Mesenteric fat pad (tissue), 1 donor: ENCODE measurements around the gene GHR. TPM values are rescaled to one million over a fixed set of nuclear protein-coding genes. Genes with fewer than 3 reads are reported as not detected.

ENCODE experiments used
- DNase-seq: peaks from one replicate; pipeline ENCODE4 v3.0.0-alpha.2; 2020; ENCODE audit warnings: low spot score
- total RNA-seq: library from RNA; stranded (reverse); fragmentation: NEBNext Ultra II Directional; extraction: Animal tissue kit (Norgen Biotek cat#: 25700); gene quantifications from one replicate; pipeline ENCODE4 v1.2.1, GENCODE V29; 2021
- donor health status: DM: yes; HTN: yes; CAD: no.

The GHR gene
- total RNA-seq, 1 donor from 2014 or later: 145 TPM

DNA sequence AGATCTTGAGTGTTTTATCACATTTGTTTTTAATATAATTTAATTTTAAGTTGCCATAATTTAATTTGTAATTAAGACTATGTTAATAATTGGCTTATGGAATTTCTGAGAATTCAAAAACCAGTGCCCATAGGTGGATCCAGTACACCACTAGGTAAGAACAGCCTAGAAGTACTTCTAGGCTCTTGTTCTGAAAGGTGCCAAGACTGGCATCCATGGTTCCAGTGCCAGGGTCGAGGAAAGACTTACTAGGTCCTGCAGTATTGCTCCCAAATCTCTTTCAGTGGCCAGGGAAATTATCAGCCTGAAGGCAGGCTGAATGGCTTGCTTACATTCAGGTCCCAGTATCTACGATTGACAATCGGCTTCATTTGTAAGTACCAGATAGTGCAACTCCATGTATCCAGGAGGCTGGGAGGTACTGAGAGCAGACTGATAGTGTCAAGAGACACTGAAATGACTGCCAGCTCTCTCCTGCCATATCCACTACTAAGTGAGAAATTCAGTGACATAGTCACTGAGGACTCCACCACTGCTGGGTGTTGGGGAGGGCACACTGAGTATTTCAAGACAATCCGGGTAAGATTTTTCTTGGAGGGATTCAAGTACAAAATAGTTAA is 174.2 kb downstream of the GHR start:
- DNase-seq: no peak

DNA sequence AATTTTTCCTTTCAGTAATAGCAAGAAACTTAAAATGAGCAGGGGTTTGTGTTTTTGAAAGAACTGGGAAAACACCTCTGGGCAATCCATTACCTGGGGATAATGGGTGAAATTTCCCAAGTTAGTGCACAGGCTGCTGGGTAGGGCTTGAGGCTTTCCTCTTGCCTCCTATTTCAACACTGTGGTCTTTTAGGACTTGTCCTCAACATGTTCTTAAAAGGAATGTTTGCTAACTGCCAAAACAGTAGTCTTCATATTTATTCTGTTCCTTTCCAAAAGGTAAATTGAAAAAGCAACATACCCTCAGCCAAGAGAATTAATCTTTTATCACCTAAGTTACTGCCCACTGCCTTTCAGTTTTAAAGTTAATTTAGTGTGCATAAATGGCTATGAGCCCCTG is 175.1 kb downstream of the GHR start:
- DNase-seq: no peak

DNA sequence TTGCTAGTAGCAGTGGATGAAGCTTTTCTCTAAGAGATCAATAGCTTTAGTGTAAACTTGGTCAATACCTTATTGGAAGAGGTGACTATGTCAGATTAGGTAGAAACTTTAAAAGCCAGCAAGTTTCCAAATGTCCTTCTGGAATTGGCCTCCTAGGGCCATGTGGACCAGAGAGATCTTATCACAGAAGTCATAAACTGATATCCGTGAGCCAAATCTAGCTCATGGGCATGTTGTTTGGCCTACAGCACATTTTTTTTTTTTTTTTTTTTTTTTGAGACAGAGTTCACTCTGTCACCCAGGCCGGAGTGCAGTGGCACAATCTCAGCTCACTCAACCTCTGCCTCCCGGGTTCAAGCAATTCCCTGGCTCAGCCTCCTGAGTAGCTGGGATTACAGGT is 175.9 kb downstream of the GHR start:
- DNase-seq: no peak

DNA sequence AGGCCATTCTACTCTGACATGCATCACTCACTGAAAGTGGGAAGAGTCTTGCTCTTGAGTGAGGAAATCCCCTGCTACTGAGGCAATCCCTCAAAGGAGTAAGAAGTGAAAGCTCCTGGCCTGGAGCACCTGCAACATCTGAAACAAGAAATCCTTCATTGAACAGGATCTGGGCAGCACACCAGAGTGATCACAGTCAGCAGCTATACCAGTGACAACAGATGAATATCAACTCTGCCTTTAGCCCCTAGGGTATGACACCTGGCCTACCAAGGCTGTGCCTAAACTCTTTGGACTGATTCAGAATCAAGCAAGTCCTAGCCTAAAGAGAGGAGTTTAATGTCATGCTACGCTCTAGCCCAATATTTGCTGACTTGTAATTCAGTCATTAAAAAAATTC is 177.2 kb downstream of the GHR start:
- no peak for DNase-seq

DNA sequence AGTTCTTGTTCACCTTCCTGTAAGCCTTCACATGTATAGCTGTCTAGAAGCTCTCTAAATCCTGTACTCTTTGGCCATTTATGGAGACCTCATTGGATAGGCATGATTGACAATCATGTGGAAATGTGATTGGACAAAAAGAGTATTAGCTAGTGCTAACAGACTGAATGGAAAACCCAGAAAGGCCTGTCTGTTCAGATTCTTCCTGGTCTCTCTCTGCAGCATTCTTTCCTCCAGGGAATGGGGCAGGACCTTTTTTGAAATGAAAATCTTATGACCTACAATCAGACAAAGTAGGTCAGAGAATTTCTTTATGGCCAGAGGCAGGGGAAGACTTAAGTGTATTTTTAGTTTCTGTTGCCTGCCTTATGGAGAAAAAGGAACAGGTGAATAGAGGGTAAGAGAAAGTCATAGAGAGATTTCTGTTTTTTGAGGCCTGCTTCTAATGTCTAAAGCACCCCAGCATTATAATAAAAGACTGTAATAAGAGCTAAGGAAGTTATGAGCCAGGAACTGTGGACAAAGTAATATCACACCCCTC is 181.0 kb downstream of the GHR start:
- DNase-seq: no peak

DNA sequence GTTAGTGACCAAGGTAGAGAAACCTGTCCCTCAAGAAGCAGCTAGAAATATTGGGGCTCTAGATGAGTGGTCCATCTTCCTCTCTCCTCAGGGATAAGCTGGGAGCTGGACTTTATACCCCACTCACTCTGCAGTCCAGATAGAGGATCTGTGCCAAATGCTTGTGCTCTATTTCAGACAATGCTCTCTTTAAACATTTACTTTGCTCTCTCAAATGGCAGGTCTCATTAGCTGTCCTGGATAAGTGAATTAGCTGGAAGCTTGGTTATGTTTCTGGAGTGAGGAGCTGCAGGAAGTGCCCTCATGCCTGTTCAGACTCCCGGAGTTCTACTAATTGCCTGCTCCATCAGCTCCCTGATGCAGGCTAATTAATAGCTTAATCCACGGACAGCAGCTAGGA is 182.3 kb downstream of the GHR start:
- DNase-seq: no peak

DNA sequence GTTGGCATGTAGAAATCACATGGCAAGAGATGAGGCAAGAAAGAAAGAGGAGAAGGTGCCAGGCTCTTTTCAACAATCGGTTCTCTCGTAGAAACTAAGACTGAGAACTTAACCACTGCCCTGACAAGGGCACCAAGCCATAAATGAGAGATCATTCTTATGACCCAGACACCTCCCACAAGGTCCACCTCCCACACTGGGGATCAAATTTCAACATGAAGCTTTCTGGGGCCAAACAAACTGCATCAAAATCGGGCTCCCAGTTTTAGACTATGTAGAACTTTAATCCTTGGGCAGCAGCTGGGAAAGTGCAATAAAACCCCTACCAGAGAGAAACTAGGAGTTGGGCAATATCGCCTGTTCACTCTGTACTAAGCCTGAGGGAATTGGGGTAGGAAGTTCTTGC is 183.2 kb downstream of the GHR start:
- DNase-seq: no peak

DNA sequence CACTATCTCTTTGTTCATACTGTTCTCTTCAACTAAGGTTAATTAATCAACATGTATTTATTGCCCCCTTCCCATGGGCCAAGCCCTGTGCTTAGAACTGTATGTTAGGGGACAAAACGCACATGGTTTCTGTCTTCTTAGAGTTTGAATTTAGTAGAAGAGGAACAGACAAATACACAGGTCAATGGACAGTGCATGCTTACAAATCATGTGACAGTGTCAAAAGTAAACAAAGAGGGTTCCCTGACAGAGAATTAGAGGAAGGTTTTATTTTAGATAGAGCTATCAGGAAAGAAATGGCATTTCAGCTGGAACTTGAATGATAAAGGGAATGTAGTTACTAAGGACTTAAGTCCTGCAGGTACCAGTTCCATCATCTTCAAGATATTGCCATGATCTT is 188.2 kb downstream of the GHR start:
- DNase-seq: no peak

DNA sequence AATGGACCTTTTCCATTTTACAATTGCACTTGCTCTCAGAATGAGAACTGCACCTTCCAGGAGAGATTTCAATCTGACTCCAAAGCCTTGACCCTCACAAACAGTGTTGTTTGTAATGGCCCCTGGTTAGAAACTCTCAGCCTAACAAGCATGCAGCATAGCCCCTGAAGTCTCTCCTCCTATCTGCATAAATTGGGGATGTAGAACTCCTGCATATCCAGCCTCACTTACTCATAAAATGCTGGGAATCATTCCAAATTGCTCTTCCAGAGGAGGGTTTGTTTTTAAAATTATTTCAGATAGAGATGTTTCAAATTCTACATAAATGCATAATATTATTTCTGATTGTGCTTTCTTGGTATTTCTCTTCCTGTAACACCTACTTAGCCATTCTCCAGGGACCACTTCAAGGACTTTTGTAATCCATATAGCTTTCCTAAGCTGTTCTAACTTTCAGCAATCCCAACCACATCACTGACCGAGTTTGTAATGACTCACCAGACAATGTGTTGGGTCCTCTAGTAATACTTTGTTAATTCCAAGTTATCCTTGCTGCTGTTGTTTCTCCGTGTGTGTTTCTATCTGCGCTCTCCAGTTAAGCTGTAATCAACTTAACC is 189.6 kb downstream of the GHR start:
- DNase-seq: no peak

DNA sequence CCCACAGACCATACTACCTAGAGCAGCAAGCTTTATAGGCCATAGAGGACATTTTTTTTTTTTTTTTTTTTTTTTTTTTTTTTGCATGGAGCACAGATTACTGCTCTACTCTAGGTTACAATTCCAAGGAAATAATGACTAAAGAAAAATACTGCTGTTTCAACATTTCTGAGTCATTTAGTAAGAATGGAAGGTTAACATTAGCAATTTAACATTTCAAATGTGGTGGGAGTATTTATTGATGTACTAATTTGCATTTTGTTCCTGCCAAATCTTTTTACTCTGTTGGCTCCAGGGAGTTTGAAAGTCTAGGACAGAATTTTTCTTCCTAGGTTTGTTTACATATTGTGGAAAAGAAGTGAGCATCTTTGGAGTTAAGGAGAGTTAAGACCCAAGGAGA is 191.3 kb downstream of the GHR start:
- DNase-seq: no peak

DNA sequence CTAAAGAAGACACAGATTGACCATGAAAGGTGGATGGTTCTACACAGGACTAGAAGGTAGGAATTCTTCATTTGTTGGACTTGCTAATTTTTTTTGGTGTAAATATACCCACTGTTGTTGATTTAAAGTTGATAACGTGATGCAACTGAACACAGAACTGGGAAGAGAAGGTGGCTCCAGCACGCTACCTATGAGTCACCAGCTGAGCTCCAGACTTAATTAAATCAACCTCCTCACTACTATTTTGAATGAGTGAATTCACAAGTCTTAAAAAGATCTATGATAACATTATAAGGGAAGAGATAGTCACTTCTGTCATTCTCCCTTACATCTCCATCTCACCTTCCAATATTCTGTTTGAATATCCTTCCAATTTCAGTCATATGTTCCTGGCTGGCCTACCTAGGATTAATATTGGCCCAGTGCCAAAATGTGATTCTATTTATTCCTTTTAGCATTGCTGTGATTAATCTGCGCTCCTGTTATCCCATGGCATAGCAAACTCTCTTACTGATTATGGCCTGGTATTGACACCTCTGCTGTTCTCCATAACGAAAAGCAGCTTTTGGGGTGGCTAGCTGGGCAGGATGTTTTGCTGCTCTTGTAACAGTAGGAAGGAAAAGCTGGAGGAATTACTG is 197.5 kb downstream of the GHR start:
- no peak for DNase-seq

DNA sequence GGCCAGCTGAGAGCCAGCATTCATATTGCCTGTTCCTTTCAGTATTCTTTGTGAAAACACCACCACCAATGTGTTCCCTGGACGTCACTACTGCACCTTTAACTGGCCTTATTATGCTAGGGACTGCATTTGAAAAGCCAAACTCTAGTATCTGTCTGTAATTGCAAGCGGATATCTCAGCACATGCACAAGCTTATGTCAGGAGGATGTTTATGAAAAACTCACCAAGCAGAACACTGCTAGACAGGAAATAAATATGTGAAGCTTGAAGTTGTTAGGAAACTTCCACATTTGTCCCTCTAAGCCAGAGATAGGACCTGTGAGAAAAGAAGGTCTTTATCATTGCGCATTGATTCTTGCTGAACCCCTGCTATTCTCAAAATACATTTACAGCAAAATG is 198.0 kb downstream of the GHR start:
- no peak for DNase-seq

DNA sequence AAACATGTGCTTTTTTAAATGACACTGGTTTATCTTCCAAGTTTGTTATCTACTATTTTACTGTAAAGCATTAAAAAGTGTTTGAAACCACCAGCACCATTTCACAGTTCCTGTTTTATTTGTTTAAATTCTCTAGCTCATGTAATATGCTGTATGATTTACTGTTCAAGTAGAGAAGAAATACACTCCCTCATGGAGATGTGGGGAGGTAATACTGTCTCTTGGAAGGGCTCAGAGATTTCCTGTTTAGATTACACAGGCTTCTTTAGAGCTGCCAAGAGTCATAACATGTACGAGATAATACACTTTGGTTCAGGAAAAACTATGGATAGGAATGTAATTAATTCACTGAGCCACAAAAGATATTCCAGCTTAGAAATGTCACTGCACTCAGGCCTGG is 198.4 kb downstream of the GHR start:
- DNase-seq: no peak

DNA sequence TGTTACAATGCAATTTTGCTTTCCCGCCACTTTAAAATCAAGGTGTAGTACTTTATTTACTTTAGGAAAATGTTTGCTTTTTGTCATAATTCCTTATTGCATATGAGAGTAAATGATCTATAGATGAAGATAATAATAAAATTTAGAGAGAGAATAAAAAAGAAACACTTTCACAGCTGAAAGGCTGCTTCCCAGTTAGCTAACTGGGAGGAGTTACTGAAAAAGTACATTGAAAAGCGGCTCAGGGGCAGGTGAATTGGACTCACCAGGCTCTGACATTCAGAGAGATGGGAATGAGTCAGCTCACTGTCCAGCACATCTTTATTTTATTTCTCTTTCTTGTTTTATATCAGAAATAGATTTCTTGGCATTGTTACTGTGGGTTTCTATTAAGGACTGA is 201.7 kb downstream of the GHR start:
- DNase-seq: no peak

DNA sequence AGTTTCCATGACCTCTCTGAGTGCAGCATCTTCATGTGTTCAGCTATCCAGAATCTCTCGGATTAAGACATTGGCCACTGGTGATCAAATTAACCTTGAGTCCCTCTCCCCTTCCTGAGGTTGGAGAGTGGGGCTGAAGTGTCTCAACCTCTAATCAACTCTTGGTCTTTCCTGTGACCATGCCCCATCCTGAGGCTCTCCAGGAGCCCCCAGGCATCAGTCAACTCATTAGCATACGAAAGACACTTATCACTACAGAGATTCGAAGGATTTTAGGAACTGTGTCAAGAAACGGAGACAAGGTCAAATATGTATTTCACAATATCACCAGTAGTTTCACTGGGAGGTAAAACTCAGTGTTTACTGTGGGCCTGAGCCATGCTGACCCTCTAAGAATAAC is 203.2 kb downstream of the GHR start:
- no peak for DNase-seq

DNA sequence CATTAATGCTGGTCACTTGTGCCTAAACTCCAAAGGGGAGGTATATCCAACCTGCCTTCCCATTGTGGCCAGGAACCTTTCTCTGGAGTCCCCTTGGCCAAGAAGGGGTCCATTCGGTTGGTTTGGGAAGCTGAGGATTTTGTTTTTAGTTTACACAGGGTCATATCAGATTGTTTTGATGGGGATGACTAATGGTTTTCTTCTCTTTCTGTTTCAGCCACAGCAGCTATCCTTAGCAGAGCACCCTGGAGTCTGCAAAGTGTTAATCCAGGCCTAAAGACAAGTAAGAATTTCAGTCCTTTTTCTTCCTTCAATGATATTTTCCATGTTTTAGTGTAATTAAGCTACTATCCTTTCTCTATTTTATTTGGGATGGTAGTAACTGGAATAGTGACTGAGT is 205.6 kb downstream of the GHR start:
- no peak for DNase-seq

DNA sequence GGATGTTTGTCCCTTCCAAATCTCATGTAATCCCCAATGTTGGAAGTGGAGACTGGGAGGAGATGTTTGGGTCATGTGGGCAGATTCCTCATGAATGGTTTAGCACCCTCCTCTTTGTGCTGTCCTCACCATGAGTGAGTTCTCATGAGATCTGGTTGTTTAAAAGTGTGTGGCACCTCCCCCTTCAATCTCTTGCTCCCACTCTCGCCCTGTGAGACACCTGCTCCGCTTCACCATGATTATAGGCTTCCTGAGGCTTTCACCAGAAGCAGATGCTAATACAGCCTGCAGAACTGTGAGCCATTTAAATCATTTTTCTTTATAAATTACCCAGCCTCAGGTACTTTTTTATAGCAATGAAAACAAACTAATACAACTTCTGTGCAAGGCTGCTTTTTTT is 206.0 kb downstream of the GHR start:
- no peak for DNase-seq

DNA sequence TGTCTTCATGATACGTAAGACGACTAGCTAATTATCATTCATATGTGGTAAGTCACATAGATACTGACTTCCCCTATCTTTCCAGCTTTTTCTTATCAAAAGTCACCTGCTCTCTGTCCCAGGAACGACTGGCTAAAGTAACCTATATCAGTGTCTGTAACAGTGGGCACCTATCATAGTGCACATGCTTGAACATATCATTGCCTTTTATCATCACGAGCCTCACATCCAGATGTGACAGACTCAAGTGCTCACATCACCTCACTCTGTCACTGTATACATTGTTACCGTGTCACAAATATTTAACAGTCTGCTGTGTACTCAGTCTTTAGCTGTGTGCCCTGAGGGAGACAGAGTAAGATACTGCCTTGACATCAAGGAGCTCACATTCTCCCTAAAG is 208.0 kb downstream of the GHR start:
- no peak for DNase-seq

DNA sequence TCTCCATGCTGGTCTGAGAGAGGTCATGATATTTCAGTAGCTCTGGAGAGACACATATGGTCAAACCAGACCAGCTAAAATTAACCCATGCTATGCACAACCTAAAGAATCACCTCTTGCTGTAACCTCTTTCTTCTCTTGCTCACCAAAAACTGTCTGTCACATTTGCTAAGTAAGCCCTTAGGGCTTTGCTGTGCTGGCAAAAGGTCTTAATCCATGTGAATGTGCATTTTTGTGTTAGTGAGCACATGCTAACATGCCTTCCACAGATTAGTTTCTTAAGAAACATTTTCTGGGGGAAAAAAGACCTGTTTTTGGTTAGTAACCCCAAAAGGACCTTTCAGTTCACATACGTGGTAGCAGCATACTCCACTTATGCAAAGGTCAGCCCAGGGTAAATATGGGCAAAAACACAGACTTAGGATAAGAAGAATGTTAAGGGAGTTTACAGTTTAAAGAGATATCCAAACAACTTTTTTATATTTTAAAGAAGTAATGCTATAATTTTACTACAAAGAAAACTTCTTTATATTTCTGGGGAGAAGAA is 209.2 kb downstream of the GHR start:
- no peak for DNase-seq

DNA sequence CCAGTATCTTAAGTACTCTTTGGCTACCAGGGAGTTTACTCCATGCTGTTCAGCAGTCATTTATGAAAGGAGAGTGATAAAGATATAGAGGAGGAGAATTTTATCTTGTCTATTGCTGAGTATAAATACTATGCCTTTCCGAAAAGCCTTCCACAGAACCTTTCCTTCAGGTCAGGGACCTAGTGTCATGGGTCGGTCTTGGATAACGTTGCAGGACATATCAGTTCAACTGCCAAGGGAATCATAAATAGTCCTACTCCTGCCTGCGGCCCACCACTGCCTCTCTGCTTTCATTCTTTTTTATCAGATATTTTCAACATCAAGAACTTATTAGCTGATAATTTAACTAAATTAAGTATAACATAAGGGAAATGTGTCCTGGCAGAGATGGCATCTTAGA is 211.3 kb downstream of the GHR start:
- no peak for DNase-seq

DNA sequence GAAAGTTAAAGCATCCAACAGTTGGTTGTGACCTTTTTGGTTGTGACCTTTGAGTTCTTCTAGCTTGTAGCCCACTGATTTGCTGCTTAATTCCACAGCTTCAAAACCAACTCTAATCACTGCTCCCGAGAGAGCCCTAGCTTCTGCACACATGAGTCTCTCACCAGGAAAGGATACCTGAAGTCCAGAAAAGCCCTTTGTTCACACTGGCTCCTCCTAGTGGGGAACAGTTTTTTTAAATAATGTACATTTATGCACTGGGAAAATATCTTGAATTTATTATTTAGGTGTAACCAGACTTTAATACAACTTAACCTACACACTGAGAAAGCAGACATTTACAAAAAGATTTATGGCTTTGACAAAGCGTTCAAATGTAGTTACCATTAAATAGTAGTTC is 213.2 kb downstream of the GHR start:
- no peak for DNase-seq

DNA sequence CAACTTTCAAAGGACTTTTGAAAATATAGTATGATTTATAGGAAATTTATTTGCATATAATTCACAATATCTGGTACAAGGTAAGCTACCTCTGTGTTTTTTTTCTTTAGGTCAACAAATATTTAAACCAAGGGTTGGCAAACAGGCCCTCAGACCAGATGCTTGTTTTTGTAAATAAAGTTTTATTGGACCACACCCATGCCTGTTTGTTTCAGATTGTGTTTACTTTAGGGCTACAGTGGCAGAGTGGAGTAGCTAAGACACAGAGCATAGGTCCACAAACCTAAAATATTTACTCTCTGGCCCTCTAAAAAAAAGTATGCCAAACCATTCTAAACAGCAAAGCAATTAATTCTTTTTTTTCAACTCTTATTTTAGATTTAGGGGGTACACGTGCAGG is 213.7 kb downstream of the GHR start:
- DNase-seq: no peak

DNA sequence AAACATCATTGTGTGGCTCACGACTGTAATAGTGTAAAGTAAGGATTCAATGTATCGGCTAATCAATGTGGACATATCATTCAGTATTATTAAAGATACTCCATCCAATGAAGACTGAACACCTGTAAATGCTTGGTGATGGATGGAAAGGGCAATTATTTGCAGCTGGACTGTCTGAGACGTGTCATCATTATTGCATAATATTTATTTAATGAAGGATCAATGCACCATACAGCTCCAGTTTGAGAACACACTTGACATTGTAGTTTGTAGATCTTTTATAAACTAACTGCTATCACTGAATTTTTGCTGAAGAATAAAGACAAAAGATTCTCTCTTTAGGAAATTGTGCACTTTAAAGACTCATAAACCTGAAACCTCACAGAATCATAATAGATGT is 215.7 kb downstream of the GHR start:
- no peak for DNase-seq
